Cardiac fibroblast (primary cell): ENCODE results near the gene LMAN2.
A peak's percentile ranks its signal among the peaks of the same experiment; 100 is the strongest.

ENCODE experiments used
- DNase-seq, 2 donors: peaks; one replicate each; pipeline versions ENCODE4 v3.0.0 to v3.0.0-alpha.2; 2010; ENCODE audit warnings: low read depth in 2 of 2
- H3K4me3 ChIP-seq, 2 donors: replicated peaks in 1 of 2; 1 replicate in 1 of 2; 2 replicates in 1 of 2; pipeline ENCODE4 v1.5.1; 2011; ENCODE audit warnings: low read depth in 2 of 2, low read length in 2 of 2, mild to moderate bottlenecking in 2 of 2, moderate library complexity in 1 of 2
- TF ChIP-seq, protein P1 (sequence below): IDR thresholded peaks from one replicate; pipeline ENCODE4 v1.5.1; 2011; ENCODE audit warnings: low read depth, mild to moderate bottlenecking, low read length, inconsistent platforms

LMAN2 gene

DNA sequence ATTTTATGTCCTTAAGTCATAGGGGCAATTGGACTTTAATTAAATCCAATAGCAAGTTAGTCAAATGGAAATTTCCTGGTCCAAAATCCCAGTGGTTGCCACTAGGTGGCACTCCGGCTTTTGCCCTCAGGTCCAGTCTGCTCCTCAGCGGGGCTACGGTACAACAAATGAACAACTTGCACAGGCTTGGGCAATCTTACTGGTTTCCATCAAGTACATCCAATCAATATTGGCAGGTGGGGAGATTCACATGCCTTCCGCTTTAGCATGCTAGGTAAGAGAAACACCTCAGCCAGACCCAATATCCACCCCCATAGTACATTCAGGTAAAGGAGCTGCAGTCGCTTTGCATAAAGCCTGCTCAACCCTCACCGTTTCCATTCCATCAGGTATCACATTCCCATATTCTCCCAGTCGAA lies 33.5 kb downstream of the LMAN2 start:
- TF ChIP-seq, protein P1, sequence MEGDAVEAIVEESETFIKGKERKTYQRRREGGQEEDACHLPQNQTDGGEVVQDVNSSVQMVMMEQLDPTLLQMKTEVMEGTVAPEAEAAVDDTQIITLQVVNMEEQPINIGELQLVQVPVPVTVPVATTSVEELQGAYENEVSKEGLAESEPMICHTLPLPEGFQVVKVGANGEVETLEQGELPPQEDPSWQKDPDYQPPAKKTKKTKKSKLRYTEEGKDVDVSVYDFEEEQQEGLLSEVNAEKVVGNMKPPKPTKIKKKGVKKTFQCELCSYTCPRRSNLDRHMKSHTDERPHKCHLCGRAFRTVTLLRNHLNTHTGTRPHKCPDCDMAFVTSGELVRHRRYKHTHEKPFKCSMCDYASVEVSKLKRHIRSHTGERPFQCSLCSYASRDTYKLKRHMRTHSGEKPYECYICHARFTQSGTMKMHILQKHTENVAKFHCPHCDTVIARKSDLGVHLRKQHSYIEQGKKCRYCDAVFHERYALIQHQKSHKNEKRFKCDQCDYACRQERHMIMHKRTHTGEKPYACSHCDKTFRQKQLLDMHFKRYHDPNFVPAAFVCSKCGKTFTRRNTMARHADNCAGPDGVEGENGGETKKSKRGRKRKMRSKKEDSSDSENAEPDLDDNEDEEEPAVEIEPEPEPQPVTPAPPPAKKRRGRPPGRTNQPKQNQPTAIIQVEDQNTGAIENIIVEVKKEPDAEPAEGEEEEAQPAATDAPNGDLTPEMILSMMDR, result peak; percentile 87

DNA sequence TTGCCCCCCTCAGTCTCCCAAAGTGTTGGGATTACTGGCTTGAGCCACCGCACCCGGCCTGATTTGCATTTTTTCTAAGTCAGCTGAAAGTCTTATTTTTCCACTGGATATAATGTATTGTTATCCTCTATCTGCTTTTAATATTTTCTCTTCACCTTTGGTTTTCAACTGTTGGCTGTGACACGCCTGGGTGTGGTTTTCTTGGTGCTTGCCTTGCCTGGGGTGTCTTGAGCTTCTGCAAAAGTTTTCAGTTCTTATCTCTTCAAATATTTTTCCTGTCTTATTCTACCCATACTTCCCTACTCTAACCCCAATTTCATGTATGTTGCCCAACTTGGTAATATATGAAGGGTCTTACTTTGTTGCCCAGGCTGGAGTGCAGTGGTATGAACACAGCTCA lies 35.5 kb downstream of the LMAN2 start:
- TF ChIP-seq, protein P1, result no peak
- H3K4me3 ChIP-seq, result no peak overlapping the region
- DNase-seq, result no peak

More for the DNA sequence above, 33.5 kb downstream of the LMAN2 start:
- H3K4me3 ChIP-seq, result no peak overlapping the region
- peak; percentile 88 to 89 for DNase-seq

DNA sequence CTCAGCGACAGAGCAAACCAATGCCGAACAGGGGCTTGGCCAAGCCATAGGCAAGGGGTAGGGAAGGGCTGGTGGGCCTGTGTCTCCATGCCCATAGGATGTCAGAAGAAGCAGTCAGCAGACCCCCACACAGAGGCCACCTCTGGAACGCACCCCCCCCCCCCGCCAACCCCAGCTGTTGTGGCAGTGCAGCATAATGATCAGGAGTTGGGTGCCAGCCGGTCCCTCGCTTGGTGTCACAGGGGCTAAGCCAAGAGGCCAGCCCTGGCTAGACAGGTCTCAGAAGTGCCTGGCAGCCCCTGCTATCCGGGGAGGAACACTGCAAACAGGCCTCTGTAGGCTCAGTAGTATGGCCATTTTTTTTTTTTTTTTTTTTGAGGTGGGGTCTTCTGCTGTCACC lies 36.1 kb downstream of the LMAN2 start:
- TF ChIP-seq, protein P1, result no peak
- DNase-seq, result no peak
- H3K4me3 ChIP-seq, result no peak overlapping the region

DNA sequence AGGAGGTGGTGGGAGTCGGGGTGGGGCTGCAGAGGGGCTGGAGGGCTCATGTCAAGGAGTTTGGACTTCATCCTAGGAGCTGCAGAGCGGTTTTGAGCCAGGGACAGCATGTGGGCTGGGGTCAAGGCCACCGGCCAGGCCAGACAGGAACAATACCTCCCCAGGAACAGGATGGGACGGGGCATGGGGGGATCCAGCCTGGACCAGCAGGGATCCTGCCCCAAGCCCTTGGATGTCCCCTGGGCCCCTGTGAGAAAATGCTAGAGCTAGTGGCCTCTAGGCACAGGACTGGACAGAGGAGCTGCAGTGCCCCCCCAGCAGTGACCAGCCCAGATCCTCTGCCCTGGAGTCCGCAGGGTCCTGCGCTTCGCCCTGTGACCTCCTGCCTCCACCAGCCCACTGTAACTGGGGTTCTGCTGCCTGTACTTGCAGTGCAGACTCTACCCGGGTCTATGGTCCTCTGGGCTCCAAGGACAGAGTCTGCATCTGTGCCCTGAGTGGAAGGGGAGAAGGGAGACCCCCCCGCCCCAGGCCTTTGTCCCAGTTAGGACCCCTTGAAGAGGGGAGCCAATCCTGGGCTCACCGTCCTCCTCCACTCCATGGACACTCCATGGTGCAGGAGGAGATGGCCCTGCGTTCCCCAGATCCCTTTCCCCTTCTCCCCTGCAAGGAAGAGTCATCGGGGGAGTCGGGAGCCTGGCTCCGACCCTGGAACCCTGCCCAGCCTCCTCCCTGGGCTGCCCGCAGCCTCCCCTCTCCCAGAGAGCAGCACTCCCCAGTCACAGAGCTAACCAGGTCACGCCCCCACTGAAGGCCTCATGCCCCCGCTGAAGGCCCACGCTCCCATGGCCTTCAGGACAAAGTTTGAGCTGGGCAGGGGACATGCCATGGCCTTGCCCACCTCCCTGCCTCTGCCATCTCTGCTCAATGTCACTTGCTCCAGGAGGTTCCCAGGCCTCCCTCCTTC lies 36.8 kb downstream of the LMAN2 start:
- no peak overlapping the region for H3K4me3 ChIP-seq
- no peak for DNase-seq
- TF ChIP-seq, protein P1, result no peak

DNA sequence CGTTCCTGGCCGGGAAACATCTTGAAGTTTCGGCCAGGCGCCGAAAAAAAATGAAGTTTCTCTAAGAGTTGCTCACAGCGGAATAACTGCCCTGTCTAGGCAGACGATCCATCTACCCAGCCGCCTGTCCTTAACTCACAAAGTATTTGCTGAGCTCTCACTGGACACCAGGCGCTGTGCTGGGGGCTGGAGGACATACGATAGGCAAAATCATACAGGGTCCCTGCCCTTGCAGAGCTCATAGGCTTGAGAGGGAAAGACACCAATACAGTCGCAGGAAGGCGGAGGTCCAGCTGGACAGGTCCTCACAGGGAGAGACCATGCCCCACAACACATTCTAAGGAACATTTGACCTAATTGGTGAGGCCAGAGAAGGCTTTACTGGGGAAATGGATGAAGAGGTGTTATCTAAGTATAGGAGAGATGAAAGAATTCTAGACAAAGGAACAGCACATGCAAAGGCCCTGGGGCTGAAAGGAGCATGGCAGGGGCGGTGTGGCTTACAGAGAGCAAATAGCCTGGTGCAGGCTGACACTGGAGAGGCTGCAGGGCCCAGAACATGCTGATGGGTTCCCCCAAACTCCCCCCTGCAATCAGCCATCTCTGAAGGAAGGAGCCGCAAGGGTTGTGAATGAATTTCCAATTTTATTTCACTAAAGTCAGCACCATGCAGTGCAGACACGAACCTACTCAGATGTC lies 37.8 kb downstream of the LMAN2 start:
- DNase-seq, result no peak
- TF ChIP-seq, protein P1, result no peak
- H3K4me3 ChIP-seq, result no peak overlapping the region

DNA sequence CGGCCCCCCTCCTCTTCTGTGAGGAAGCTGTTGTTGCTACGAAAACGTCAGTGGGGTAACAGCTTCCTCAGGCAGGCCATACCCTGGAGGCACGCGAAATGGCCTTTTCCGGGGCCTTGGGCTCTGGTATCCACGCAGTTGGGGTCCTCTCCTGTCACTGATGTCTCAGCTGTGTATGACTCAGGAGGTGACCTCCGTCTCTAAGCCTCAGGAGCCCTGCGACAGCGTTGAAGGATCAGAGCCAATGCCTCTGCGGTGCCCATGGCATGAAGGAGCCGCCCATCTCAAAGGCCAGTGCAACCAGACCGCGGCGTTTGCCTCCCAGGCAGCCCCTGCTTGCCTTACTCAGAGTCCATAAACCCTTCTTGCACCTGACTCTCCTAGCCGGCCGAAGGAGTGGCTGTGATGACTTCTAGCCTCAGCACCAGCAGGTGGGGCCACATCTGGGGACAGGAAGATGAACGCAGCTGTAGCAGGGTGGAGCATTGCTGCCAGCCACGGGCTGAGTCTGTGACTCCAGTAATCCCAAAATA lies 38.8 kb downstream of the LMAN2 start:
- H3K4me3 ChIP-seq, result peak overlapping the region in 1 of 2 donors; percentile 32
- peak in 1 of 2 donors; percentile 26 for DNase-seq
- TF ChIP-seq, protein P1, result no peak
